Glomerular endothelial cell (primary cell): ENCODE results near the gene FOSL1. TPM values are rescaled to one million over a fixed set of nuclear protein-coding genes. Genes with fewer than 3 reads are reported as not detected.

ENCODE experiments used
- DNase-seq: peaks from one replicate; pipeline ENCODE4 v3.0.0-alpha.2; 2011; ENCODE audit warnings: low read depth, low spot score; ENCODE audit errors: extremely low read depth
- total RNA-seq: library from RNA; depleted of rRNA; stranded (reverse); fragments of >200 nt; gene quantifications from 2 replicates; pipeline ENCODE4 v1.2.3, GENCODE V29; 2015

The FOSL1 gene
- total RNA-seq, 1 donor from 2014 or later = 71.4 TPM

DNA sequence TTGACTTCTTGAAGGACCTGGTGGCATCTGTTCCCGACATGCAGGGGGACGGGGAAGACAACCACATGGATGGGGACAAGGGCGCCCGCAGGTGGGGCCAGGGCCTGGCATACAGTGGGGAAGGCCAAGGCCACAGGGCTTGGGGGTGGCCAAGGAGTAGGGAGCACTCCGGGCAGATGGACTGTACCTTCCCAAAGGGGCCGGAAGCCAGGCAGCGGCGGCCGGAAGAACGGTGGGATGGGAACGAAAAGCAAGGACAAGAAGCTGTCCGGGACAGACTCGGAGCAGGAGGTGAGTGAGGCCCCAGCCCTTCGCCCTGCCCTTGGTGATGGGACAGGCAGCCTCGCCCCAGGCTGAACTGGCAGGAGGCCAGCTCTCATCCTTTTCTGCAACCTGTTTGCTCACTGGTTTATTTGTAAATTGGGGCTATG, 20.2 kb upstream of the FOSL1 start:
- DNase-seq = no peak

- no peak for DNase-seq
Measured at GRCh38 chr11:65919573-65920371, 19.6 kb upstream of the FOSL1 start.

GRCh38 chr11:65919141-65919572, 19.0 kb upstream of the FOSL1 start, which contains the start of gene DRAP1:
DRAP1 (plus strand) TSS chr11:65919426; CDS start chr11:65919502, 76 bp downstream.
- DNase-seq = peak; percentile 51

DNA sequence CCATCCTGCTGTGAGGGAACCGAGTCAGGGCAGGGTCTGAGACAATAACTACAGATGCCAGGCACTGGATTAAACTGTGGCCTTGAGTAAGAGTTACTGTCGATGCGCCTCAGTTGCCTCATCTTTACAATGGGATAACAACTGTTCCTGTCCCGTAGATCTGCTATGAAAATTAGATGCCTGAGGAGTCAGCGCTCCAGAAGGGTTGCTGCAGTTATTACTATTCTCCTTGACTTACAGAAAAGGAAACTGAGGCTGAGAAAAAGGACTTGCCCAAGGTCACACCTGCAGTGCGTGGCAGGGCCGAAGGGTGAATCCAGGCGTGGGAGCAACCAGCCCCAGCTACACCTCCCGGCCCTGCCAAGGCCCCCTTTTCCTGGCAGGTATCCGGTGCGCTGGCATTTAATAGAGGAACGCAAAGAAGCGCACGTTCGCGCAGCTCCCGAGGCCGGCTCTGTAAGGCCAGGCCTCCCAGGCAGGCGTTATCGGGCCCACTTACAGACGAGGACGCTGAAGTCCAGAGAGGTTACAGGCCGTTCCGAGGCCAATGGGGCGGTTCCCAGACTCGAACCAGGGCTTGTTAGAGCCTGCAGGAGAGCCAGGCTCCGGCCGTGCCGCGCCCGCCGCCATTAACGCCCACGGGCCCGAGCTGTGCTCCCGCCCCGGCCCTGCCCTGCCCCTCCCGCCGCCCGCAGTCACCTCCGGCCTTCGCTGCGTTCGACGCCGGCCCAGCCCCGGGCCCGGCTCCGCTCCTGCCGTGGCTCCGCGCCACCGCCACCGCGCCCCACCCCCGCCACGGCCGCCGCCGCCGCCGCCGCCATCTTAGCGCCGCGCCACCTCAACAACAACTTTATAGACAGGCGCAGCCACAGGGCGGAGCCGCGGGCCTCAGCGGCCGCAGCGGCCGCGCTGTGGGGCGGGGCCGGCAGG, 18.3 kb upstream of the FOSL1 start, which contains the start of gene C11orf68:
Gene C11orf68, minus strand, starts transcription at position 852 of the 930 bp plus-strand sequence. Its CDS starts 31 bp downstream, at position 821.
- DNase-seq = no peak

- DNase-seq = no peak
Measured at GRCh38 chr11:65917434-65918210, 17.4 kb upstream of the FOSL1 start.

GRCh38 chr11:65917077-65917433, 16.9 kb upstream of the FOSL1 start:
- no peak for DNase-seq

DNA sequence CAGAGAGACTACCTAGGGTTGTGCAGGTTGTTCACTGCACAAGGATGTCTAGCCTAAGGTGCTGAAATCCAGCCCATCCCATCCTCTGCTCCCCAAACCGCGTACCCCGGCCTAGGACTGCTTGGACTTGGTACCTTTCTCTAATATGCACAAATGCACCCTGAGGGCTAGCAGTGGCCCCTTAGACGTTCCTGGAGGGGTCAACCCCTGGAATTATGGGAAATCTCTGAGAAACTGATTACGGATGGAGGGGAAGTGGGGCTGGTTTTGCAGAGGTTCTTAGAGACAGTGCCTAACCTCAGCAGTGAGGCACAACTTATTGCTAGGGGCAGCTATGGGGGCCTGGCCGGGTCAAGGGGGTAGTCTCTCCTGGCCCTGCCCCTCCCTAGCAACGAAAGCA, 16.2 kb upstream of the FOSL1 start:
- no peak for DNase-seq

DNA sequence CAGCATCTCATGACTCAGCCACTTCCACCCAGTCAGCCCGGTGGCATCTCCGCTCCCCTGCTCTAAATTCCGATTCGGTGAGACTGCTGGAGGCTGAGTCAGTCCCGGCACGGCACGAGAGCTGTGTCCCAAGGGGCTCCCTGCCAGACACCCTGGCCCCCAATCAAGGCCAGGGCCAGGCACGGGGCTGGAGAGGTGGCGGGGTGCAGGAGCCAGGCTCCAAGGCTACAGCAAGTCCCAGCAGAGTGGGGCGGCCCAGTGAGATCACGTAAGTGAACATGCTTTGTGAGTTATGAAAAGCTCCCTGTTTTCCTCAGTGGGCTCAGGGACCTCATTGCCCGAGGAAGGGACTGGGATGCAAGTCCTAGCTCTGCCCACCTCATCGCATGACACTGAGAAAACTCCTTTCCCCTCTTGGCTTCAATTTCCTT, 15.6 kb upstream of the FOSL1 start:
- DNase-seq = peak; percentile 70

GRCh38 chr11:65915101-65915820, 15.1 kb upstream of the FOSL1 start:
- DNase-seq = no peak

DNA sequence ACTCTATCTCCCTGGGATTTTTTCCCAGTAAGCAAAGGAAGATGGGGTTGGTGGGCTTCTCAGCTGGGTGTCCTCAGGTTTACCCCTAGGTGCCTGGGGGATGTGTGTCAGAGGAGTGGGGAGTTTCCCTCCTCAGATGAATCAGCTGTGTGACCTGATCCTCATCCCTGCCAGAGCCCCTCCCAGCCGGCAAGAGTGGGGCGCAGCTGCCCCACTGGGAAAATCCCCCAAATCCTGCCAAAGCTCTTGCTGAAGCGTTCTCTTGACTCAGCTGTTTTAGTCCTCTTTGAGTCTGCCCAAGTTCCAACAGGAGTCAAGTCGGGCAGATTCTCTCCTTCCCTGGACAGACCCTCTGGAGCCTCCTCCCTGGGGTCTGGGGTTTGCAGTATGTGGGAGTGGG, 12.7 kb upstream of the FOSL1 start:
- DNase-seq = no peak

GRCh38 chr11:65911682-65912568, 11.7 kb upstream of the FOSL1 start:
- no peak for DNase-seq

GRCh38 chr11:65907878-65908277, 7.7 kb upstream of the FOSL1 start:
- DNase-seq = no peak

GRCh38 chr11:65906602-65907001, 6.4 kb upstream of the FOSL1 start:
- DNase-seq = no peak

- no peak for DNase-seq
Measured at GRCh38 chr11:65903715-65904114, 3.5 kb upstream of the FOSL1 start.

GRCh38 chr11:65903068-65903481, 2.9 kb upstream of the FOSL1 start:
- no peak for DNase-seq

DNA sequence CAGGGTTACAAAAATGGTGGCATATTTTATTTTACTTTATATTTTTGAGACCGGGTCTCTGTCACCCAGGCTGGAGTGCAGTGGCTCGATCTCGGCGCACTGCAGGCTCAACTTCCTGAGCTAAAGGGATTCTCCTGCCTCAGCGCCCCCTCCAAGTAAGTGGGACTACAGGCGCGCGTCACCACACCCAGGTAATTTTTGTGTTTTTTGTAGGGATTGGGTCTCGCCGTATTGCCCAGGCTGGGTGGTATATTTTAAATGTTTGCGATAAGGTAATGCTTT, 652 bp upstream of the FOSL1 start:
- DNase-seq = no peak

GRCh38 chr11:65899356-65900124, 648 bp downstream of the FOSL1 start:
- DNase-seq = no peak

- DNase-seq = no peak
Measured at GRCh38 chr11:65898656-65899355, 1.4 kb downstream of the FOSL1 start.
